GM23338 (cell line): ENCODE results near the gene ID4.

Source experiments
- CREB1 ChIP-seq: fragments of 250-450 bp; sonication (Bioruptor Pico); IDR thresholded peaks from 2 replicates; pipeline ENCODE4 v1.5.0; 2020; ENCODE audit warnings: low read depth, mild to moderate bottlenecking, moderate library complexity
- CTCF ChIP-seq, 2 experiments: fragments of 200-600 bp in 1 of 2; sonication (generic) in 1 of 2; conservative IDR thresholded peaks; 2 replicates each; pipeline versions ENCODE4 v1.5.1 to v1.6.1; 2016 to 2017; ENCODE audit warnings: antibody characterized with exemption in 2 of 2, low read depth in 2 of 2, mild to moderate bottlenecking in 2 of 2, moderate library complexity in 1 of 2
- EZH2phosphoT487 ChIP-seq: fragments of 200-600 bp; sonication (generic); IDR thresholded peaks from one replicate; pipeline ENCODE4 v1.8.1; 2018; ENCODE audit warnings: antibody characterized with exemption; ENCODE audit not compliant: unreplicated experiment
- POLR2AphosphoS5 ChIP-seq: IDR thresholded peaks from 2 replicates; pipeline ENCODE4 v1.6.1; 2016; ENCODE audit warnings: antibody characterized with exemption, low read depth
- TF ChIP-seq, protein P1 (sequence below): IDR thresholded peaks from one replicate; pipeline ENCODE4 v1.6.1; 2018; ENCODE audit warnings: antibody characterized with exemption; ENCODE audit not compliant: unreplicated experiment

- TF ChIP-seq CTCF (conservative IDR thresholded peaks at IDR 0.05; ENCODE audit: low read depth in 2 of 2), result no peak
- peak; percentile 98 for TF ChIP-seq CREB1 (CRISPR knock-in tag)
- peak; percentile 66 for TF ChIP-seq POLR2AphosphoS5
- TF ChIP-seq, protein P1, sequence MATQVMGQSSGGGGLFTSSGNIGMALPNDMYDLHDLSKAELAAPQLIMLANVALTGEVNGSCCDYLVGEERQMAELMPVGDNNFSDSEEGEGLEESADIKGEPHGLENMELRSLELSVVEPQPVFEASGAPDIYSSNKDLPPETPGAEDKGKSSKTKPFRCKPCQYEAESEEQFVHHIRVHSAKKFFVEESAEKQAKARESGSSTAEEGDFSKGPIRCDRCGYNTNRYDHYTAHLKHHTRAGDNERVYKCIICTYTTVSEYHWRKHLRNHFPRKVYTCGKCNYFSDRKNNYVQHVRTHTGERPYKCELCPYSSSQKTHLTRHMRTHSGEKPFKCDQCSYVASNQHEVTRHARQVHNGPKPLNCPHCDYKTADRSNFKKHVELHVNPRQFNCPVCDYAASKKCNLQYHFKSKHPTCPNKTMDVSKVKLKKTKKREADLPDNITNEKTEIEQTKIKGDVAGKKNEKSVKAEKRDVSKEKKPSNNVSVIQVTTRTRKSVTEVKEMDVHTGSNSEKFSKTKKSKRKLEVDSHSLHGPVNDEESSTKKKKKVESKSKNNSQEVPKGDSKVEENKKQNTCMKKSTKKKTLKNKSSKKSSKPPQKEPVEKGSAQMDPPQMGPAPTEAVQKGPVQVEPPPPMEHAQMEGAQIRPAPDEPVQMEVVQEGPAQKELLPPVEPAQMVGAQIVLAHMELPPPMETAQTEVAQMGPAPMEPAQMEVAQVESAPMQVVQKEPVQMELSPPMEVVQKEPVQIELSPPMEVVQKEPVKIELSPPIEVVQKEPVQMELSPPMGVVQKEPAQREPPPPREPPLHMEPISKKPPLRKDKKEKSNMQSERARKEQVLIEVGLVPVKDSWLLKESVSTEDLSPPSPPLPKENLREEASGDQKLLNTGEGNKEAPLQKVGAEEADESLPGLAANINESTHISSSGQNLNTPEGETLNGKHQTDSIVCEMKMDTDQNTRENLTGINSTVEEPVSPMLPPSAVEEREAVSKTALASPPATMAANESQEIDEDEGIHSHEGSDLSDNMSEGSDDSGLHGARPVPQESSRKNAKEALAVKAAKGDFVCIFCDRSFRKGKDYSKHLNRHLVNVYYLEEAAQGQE, result no peak
- no peak for TF ChIP-seq EZH2phosphoT487
Measured at GRCh38 chr6:19804205-19805128, 32.7 kb upstream of the ID4 start.
